CD14-positive monocyte (primary cell): ENCODE measurements around the gene MAST4. TPM values are rescaled to one million over a fixed set of nuclear protein-coding genes. Genes with fewer than 3 reads are reported as not detected.

Experiments used
- DNase-seq, 3 donors: peaks; one replicate each; pipeline ENCODE4 v3.0.0-alpha.2; 2011 to 2022
- H2AFZ ChIP-seq: 2 replicates; pipeline ENCODE4 v1.6.0; 2012; ENCODE audit warnings: mild to moderate bottlenecking, low read depth, low read length, inconsistent platforms; ENCODE audit not compliant: insufficient read depth, poor library complexity, severe bottlenecking
- H3K27ac ChIP-seq, 2 donors: 1 replicate in 1 of 2; 2 replicates in 1 of 2; pipeline ENCODE4 v1.5.1; 2012 to 2013; ENCODE audit warnings: low read length in 2 of 2, control low read depth in 1 of 2, inconsistent platforms in 1 of 2, low read depth in 1 of 2, mild to moderate bottlenecking in 1 of 2
- H3K27me3 ChIP-seq, 2 donors: one replicate each; pipeline versions ENCODE4 v1.6.0 to v1.6.1; 2011 to 2013; ENCODE audit warnings: low read length in 2 of 2; ENCODE audit not compliant: control insufficient read depth in 2 of 2, insufficient read depth in 2 of 2
- H3K36me3 ChIP-seq, 2 donors: replicated peaks in 1 of 2; 1 replicate in 1 of 2; 2 replicates in 1 of 2; pipeline versions ENCODE4 v1.5.1 to v1.6.1; 2012 to 2013; ENCODE audit warnings: low read length in 2 of 2, control low read depth in 1 of 2, inconsistent platforms in 1 of 2, mild to moderate bottlenecking in 1 of 2; ENCODE audit not compliant: insufficient read depth in 2 of 2, control insufficient read depth in 1 of 2
- H3K4me1 ChIP-seq, 2 donors: 1 replicate in 1 of 2; 2 replicates in 1 of 2; pipeline versions ENCODE4 v1.5.1 to v1.6.1; 2012 to 2013; ENCODE audit warnings: low read length in 2 of 2, control low read depth in 1 of 2, inconsistent platforms in 1 of 2, mild to moderate bottlenecking in 1 of 2, moderate library complexity in 1 of 2; ENCODE audit not compliant: insufficient read depth in 2 of 2, control insufficient read depth in 1 of 2
- H3K4me2 ChIP-seq: replicated peaks from 2 replicates; pipeline ENCODE3; 2012; ENCODE audit warnings: low read length, moderate library complexity, mild to moderate bottlenecking; ENCODE audit not compliant: poor library complexity, severe bottlenecking; ENCODE audit errors: extremely low read depth
- H3K4me3 ChIP-seq, 3 experiments: fragments of 200-600 bp in 1 of 3; sonication (generic) in 1 of 3; replicated peaks in 1 of 3; 1 replicate in 2 of 3; 2 replicates in 1 of 3; pipeline ENCODE4 v1.5.1; 2011 to 2013; ENCODE audit warnings: low read length in 3 of 3, mild to moderate bottlenecking in 3 of 3, control low read depth in 2 of 3, low read depth in 2 of 3, inconsistent platforms in 1 of 3, moderate library complexity in 1 of 3
- H3K79me2 ChIP-seq: 2 replicates; pipeline ENCODE4 v1.6.0; 2012; ENCODE audit warnings: mild to moderate bottlenecking, control low read depth, inconsistent platforms, low read length, moderate library complexity; ENCODE audit not compliant: insufficient read depth
- H3K9ac ChIP-seq: 2 replicates; pipeline ENCODE4 v1.6.0; 2017; ENCODE audit warnings: low read length, mild to moderate bottlenecking; ENCODE audit not compliant: insufficient read depth, poor library complexity, severe bottlenecking
- H3K9me3 ChIP-seq, 2 donors: replicated peaks in 1 of 2; 1 replicate in 1 of 2; 2 replicates in 1 of 2; pipeline versions ENCODE4 v1.5.1 to v1.6.1; 2012 to 2013; ENCODE audit warnings: low read length in 2 of 2, control low read depth in 1 of 2; ENCODE audit not compliant: control insufficient read depth in 1 of 2, insufficient read depth in 1 of 2
- H4K20me1 ChIP-seq: 2 replicates; pipeline ENCODE4 v1.6.0; 2012; ENCODE audit warnings: mild to moderate bottlenecking, low read length, control low read depth, moderate library complexity; ENCODE audit not compliant: insufficient read depth
- H3K27ac Mint-ChIP-seq, 7 donors: one replicate each; pipeline ENCODE4 v1.8.0; 2020; ENCODE audit warnings: mild to moderate bottlenecking in 7 of 7, mixed read lengths in 7 of 7, moderate library complexity in 6 of 7, inconsistent platforms in 2 of 7
- H3K27me3 Mint-ChIP-seq, 3 donors: one replicate each; pipeline ENCODE4 v1.8.0; 2021 to 2022; ENCODE audit warnings: low read depth in 3 of 3, mild to moderate bottlenecking in 3 of 3, mixed read lengths in 3 of 3, moderate library complexity in 3 of 3, inconsistent platforms in 1 of 3
- H3K36me3 Mint-ChIP-seq, 2 donors: one replicate each; pipeline ENCODE4 v1.8.0; 2020; ENCODE audit warnings: mixed read lengths in 2 of 2, inconsistent platforms in 1 of 2, mild to moderate bottlenecking in 1 of 2
- H3K4me1 Mint-ChIP-seq: one replicate; pipeline ENCODE4 v1.8.0; 2020; ENCODE audit warnings: mild to moderate bottlenecking, mixed read lengths
- H3K4me3 Mint-ChIP-seq, 2 donors: one replicate each; pipeline ENCODE4 v1.8.0; 2020; ENCODE audit warnings: mild to moderate bottlenecking in 2 of 2, mixed read lengths in 2 of 2, moderate library complexity in 1 of 2
- H3K9me3 Mint-ChIP-seq, 7 donors: one replicate each; pipeline ENCODE4 v1.8.0; 2020 to 2022; ENCODE audit warnings: mixed read lengths in 7 of 7, mild to moderate bottlenecking in 6 of 7, moderate library complexity in 6 of 7, inconsistent platforms in 2 of 7
- WGBS: methylation state at CpG from one replicate; pipeline ENCODE4 v1.1.5; 2013; ENCODE audit warnings: missing lambda C conversion rate; ENCODE audit not compliant: insufficient coverage; 5-methylcytosine and 5-hydroxymethylcytosine counted together
- intact Hi-C, 2 donors: fragments of 100-400 bp; cut with micrococcal nuclease; formaldehyde crosslinking; loops; one replicate each; pipeline versions ENCODE4 v1.15.0 to v1.15.1; 2023
- polyA plus RNA-seq, 3 donors: library from polyadenylated mRNA; depleted of rRNA in 1 of 3; unstranded in 2 of 3; stranded (reverse) in 1 of 3; fragments of 300-500 nt in 2 of 3; fragments of >200 nt in 1 of 3; fragmentation: Illumina TruSeq in 2 of 3; gene quantifications; 1 replicate in 2 of 3; 2 replicates in 1 of 3; pipeline ENCODE4 v1.2.3, GENCODE V29; 2012 to 2021
- TF ChIP-seq, protein P1 (sequence below): fragments of 200-600 bp; IDR thresholded peaks from one replicate; pipeline ENCODE4 v1.8.0; 2022; ENCODE audit warnings: antibody characterized with exemption, mild to moderate bottlenecking

MAST4 gene
- polyA plus RNA-seq, 3 donors: 0.03 to 0.24 TPM; not detected in 1

DNA sequence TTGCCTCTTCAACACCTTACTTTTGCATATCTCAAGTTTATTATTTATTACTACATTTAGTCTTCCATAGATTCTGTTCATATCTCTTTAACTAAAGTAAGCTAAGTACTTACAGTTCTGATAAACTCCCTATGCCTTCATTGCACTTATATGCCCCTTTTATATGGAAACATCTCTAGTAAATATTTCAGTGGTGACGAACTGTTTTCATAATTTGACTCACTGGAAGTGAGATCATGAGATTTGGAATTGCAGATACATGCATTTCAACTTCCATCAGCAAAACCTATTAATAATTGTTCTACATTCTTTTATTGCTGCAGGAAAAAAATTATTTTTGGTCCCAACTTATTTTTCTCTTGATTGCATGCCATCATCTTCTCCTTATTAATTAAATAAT, 336.9 kb downstream of the MAST4 start:
- no peak for DNase-seq
- Histone ChIP-seq H3K79me2 (no peaks in the 10 kb centered on the region), H3K9me3 (no peaks in the 10 kb centered on the region), H3K4me1 (peaks cover 3 to 9% of the 10 kb centered on the region in 2 donors), H3K4me2 (no peak overlapping the region), H3K4me3 (no peak overlapping the region), H3K36me3 (no peaks in the 10 kb centered on the region), H2AFZ (no peak overlapping the region), H3K27ac (no peak overlapping the region), H3K9ac (no peak overlapping the region), H3K27me3 (no peaks in the 10 kb centered on the region), H4K20me1 (no peaks in the 10 kb centered on the region)
- no peak overlapping the region for H3K4me3 Mint-ChIP-seq
- H3K27ac Mint-ChIP-seq: no peak overlapping the region
- peaks cover 10% of the 10 kb centered on the region for H3K4me1 Mint-ChIP-seq
- WGBS: no CpG with 5 or more reads among the region's 1 CpG
- H3K36me3 Mint-ChIP-seq: no peaks in the 10 kb centered on the region
- H3K9me3 Mint-ChIP-seq: peaks cover 0 to 6% (median 0%) of the 10 kb centered on the region in 7 donors
- H3K27me3 Mint-ChIP-seq: peaks cover 0 to 2% (median 0%) of the 10 kb centered on the region in 3 donors
- intact Hi-C loops: no loop called here
- TF ChIP-seq, protein P1, sequence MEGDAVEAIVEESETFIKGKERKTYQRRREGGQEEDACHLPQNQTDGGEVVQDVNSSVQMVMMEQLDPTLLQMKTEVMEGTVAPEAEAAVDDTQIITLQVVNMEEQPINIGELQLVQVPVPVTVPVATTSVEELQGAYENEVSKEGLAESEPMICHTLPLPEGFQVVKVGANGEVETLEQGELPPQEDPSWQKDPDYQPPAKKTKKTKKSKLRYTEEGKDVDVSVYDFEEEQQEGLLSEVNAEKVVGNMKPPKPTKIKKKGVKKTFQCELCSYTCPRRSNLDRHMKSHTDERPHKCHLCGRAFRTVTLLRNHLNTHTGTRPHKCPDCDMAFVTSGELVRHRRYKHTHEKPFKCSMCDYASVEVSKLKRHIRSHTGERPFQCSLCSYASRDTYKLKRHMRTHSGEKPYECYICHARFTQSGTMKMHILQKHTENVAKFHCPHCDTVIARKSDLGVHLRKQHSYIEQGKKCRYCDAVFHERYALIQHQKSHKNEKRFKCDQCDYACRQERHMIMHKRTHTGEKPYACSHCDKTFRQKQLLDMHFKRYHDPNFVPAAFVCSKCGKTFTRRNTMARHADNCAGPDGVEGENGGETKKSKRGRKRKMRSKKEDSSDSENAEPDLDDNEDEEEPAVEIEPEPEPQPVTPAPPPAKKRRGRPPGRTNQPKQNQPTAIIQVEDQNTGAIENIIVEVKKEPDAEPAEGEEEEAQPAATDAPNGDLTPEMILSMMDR: no peak

DNA sequence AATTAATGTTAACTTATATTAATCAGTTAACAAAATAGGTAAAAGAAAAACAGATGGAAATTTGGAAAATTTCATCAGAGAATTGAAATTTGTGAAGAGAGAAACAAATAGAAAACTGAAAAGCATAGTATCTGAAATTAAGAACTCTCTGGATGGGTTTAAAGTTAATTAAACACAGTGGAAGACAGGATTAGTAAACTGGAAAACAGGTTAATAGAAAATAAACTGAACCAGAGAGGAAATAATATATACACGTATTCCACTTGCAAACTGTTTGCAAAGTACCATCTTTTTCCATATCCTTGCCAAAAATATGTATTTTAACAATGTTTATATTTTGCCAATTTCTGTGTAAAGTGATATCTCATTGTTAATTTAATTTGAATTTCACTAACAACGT, 342.9 kb downstream of the MAST4 start:
- H3K27ac ChIP-seq: no peak overlapping the region
- no peak overlapping the region for H3K4me3 ChIP-seq
- Mint-ChIP-seq H3K27ac (no peak overlapping the region), H3K27me3 (peaks cover 0 to 2% (median 0%) of the 10 kb centered on the region in 3 donors), H3K4me3 (no peak overlapping the region), H3K9me3 (peaks cover 0 to 7% (median 2%) of the 10 kb centered on the region in 7 donors), H3K4me1 (no peaks in the 10 kb centered on the region), H3K36me3 (no peaks in the 10 kb centered on the region)
- no peak for DNase-seq
- intact Hi-C loops: no loop called here
- H3K27me3 ChIP-seq: no peaks in the 10 kb centered on the region
- no peak overlapping the region for H2AFZ ChIP-seq
- no peak overlapping the region for H3K4me2 ChIP-seq
- H3K4me1 ChIP-seq: no peaks in the 10 kb centered on the region
- no peaks in the 10 kb centered on the region for H3K36me3 ChIP-seq
- no peaks in the 10 kb centered on the region for H3K9me3 ChIP-seq
- no peaks in the 10 kb centered on the region for H4K20me1 ChIP-seq
- no peak overlapping the region for H3K9ac ChIP-seq
- WGBS: no CpG with 5 or more reads among the region's 2 CpGs
- no peaks in the 10 kb centered on the region for H3K79me2 ChIP-seq
- TF ChIP-seq, protein P1: no peak
